NCI-H69 (cell line): Measurements from ENCODE around the gene FXYD2.
"Not testable (repeated sequence)": the region's sequence is repeated elsewhere in the genome, so short reads cannot be mapped to it uniquely, and the experiment has no call there.

Experiments used
- DNase-seq: peaks from one replicate; lab custom pipeline; 2025; lab: John Stamatoyannopoulos, UW

FXYD2 gene

DNA sequence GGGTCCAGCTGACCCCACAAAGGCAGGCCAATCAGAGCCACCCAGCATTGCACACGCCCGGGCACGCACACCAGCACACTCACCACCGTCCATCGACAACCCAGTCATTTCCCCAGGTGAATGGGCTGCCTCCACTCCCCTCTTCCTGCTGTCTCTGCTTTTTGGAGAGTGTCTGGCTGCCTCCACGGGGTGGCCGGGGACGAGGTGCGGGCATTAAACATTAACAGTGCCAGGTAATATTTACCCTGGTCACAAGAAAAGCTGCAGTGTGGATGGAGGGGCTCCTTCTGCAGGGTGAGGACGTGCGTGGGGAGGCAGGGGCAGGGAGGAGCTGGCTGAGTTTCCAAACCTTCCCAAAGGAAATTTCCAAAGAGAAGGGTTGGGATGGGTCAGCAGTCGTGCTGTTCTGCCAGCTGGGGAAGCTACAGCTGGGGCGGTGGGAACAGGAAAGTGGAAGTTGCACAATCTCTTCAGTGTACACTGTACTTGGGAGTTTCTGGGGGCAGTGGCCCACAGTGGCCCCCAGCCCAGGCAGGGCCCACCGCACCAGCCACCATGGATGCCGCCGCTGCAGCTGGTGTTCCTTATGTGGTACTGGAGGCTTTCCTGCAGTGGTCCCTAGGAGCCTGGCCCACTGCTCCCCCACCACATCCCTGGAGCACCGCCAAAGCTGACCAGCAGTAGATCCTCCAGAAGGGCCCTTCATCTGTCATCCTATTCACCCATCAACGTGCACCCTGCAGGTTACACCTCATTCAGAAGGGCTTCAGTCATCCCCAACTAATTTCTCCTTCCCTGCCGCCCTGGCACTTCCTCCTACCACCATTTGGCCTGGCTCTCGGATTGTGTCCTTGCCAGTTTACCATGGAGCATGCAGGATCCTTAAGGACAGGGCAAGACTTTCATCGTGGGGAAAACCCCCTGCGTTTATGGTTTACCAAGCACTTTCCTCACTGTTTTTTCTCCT lies at the start of gene FXYD2:
FXYD2 (minus strand) TSS at position 174 of the 967 bp plus-strand sequence; CDS start at position 108, 66 bp downstream.
- peak; percentile 89 for DNase-seq

DNA sequence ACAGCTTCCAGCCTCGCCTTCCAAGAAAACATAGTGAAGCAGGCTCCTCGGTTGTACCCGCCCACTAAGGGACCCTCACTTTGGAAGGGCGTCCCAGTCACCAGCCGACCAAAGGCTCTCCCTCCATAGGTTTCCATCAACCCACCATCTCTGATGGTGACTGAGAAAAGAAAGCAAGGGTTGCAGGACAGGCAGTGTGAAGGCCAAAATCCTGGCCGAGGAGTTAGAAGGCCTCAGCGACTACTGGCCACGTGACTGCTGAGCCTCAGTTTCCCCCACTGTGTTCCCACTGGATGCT lies 49.2 kb upstream of the FXYD2 start:
- no peak for DNase-seq

DNA sequence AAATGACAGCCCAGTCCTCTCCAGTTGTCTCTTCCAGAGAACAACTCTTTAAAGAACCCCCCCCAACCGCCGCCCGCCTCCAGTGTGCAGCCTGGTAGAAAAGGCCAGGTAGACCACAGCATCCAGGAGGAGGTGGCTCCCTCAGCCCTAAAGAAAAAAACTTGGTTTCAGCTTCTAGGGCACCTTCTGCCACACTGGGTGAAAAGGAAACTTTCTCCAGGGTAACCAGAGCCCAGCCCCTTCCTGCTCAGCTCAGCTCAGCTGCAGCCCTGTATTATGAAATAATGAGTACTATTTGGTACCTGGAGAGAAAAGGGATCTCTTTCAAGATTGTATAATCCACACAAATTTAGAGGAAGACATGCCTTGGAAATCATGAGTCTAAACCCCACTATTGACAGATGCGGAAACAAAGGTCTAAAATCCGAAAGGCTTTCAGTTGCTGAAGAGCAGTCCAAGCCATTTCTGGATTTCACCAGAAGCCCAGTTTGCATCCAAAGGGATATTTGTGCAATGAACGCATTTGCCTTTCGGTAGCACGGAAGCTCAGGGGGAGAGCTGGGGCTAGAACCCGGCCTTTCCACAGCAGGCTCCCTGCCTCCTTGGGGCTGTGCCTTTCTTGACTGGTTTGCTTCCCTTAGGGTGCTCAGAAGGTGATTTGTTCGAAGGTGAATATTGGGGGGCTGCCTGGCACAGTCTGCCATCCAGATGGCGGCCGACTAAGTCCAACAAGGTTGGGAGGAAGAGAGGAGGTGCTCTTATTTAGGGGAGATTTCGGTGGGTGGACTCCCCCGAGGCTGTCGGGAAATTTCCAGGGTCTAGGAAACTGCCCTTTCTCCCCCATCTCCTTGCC lies 48.7 kb upstream of the FXYD2 start:
- peak; percentile 23 for DNase-seq

DNA sequence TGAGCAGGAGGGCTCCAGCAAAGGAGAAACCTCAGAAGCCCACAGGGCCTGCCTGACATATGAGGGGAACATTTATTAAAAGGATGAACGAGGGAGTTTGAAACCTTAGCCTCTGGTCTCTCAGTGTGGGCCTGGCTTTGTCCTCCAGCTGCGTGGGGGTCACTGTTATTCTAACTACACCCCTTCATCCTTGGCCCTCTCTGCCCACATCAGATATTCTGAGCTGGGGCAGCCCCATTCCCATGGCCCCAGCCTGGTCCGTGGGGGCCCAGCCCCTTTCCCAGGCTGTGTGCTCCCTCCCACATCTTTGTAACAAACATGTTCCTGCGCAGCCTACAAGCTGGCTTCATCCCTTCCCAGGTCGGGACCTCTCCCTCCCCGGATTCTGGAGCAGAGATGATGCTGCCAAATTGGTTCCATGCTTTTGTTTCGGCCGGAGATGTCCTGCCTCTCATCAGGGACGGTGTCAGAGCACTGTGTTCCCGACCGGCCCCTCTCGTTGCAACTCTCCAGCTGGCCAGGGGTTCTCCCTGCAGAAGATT lies 47.9 kb upstream of the FXYD2 start:
- DNase-seq, result no peak

DNA sequence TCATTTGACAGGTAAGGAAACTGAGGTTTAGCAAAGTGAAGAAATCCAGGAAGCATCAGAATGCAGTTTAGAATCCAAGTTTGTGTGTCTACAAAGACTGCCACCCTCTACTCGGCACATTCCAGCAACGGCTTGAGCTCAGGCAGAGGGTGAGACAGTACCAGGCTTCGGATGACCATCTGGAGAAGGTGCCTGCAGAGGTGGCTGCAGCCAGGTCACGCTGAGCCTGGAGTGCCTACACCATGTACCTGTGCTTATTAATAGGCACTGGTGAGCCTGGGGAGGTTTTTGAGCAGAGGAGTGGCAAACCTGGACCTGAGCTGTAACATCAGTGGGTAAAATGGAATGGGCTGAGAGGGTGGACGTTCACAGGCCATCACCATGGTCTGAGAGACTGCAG lies 47.2 kb upstream of the FXYD2 start:
- DNase-seq, result no peak

DNA sequence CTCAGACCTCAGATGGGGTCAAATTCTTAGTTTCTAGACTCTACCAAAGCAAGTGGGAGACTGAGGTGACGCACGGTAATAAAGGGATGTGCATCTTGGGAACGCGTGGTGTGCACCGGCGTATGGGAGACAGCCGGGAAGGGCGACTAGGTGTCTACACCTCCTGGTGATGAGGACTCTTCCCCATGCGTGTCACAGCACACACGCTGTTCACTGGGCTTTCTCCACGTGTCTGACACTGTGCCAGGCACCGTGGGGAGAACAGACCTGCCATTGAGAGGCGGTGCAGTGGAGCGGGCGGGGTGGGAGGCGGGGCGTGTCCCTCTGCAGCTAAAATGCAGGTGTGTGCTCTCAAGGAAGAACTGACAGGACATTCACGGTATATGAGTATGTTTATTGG lies 46.6 kb upstream of the FXYD2 start:
- peak; percentile 69 for DNase-seq

DNA sequence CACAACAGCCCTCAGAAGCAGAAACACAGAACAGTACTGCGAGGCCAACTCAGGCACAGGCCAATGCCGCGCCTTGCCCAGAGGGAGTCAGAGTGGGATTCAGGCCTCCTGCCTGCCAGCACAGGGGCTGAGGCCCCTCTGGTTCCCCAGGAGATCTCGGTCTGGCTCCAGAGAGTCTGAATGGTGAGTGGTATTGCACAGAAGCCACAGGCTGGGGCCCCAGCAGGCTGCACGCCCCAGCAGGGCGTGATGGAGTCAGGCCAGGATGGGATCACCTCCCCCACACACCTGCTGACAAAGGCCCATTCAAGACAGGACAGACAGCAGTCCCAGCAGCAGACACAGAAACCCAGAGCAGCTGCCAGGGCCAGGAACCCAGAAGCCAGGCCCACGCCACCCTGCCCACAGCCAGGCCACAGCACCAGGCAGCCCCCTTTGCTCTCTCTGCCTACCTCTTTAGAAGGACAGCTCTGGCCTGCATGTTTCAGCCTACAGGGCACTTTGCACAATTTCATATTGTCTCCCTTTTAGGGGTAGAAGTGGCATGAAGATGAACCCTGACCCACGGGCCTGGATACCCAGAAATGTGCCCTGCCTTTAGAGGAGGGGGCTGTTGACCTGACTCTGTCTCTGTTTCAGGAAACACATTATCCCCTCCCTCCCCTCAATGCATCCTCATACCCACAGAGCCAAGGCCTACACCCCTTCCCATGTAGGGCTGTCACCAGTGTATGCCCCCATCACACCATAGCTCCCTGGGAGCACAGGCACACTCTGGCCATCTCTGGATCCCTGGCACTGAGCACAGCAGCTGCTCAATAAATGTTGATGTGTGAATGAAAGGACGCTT lies 45.8 kb upstream of the FXYD2 start:
- DNase-seq, result peak; percentile 92

DNA sequence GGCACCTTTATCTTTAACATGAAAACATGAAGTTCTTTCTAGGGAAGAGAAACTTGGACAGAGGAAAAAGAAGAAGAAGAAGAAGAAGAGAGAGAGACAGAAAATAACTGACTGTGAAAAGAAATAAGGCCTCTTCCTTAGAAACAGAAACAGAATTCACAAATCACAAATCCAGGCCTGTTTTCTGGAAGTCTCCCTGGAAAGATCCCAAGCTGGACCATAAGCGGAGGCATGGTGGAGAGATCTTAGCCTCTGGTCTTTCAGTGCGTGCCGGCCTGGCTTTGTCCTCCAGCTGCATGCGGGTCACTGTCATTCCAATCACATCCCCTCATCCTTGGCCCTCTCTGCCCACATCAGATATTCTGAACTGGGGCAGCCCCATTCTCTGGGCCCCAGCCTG lies 45.1 kb upstream of the FXYD2 start:
- no peak for DNase-seq

DNA sequence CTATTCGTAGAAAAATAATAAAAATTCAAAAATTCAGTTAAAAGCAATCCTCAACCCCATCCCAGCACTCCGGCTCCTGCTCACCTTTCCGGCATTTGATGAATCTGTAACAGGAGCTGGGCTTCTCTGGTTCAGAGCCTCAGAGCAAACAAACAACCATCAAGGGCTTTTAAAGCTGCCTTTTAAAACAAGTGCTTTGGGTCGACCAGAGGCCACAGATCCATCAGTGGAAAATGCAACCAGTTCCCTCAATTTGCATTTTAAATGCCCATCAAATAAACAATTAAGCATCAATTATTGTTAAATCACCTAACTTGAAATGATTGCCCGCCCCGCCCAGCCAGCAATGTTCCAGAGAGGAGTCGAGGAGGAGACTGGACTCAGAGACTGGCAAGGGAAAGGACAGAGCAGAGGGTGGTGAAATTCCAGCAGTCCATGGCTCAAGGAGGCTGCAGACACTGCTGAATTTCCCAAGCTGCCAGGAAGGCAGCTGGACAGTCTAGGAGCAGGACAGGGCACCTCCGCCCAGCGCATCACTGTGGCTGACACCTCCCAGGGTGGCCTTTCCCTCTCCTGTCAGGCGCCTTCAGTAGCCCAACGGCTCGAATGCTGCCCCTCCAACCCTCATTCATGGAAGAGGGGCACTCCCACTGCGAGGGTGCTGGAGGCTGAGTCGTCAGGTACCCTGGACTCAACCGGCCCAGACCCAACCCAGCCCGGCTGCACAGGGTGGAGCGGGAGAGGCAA lies 44.4 kb upstream of the FXYD2 start:
- DNase-seq, result peak; percentile 92

DNA sequence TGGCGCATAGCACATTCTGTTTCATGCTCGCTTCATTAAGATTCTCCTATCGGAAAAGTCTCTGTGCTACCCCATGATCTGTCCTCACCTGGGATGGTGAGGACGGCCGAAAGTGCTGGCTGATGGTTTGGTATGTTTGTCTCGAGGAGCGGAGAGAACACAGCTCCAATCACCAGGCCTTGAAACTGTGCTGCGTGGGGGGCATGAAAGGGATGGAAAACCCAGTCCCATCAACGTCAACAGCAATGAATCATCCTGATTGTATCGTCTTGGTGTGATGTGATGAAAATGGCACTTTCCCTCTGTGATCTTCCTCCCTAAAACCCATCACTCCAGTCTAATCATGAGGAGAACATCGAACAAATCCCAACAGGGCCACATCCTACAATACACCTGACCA lies 43.5 kb upstream of the FXYD2 start:
- no peak for DNase-seq

DNA sequence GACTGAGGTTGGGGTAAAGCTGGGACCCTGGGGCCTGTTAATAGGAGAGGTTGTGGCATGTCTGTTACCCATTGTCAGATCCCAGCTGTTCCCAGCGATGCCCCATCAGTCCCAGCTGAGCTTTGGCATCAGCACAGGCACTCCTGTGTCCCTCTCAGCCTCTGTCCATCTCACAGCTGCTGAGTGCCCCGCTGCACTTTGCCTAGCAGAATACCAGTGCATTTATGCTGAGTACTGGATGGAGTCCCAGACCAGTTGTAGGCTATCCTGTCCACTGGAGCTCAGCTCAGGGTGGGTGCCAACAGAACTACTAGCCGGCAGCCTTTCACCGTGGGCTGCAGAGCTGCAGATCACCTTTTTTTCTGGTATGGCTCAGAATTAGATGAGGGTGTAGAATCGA lies 42.0 kb upstream of the FXYD2 start:
- DNase-seq, result peak; percentile 24

DNA sequence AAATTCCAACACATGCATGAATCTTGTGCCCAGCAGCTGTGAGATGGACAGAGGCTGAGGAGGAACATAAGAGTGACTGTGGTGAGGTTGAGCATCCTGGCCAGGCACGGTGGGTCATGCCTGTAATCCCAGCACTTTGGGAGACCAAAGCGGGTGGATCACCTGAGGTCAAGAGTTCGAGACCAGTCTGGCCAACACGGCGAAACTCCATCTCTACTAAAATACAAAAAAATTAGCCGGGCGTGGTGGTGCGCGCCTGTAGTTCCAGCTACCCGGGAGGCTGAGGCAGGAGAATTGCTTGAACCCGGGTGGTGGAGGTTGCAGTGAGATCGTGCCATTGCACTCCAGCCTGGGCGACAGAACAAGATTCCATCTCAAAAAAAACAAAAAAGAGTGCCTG lies 41.0 kb upstream of the FXYD2 start:
- not testable (repeated sequence) for DNase-seq

DNA sequence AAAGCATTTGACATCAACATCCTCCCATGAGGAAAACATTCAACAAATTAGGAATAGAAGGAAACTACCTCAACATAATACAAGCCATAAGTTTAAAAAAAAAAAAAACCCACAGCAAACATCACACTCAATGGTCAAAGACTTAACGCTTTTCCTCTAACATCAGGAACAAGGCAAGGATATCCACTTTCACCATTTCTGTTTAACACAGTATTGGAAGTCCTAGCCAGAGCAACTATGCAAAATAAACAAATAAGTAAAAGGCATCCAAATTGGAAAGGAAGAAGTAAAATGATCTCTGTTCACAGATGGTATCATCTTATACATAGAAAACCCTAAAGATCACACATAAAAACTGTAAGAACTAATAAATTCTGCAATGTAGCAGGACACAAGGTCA lies 38.8 kb upstream of the FXYD2 start:
- DNase-seq, result no peak

DNA sequence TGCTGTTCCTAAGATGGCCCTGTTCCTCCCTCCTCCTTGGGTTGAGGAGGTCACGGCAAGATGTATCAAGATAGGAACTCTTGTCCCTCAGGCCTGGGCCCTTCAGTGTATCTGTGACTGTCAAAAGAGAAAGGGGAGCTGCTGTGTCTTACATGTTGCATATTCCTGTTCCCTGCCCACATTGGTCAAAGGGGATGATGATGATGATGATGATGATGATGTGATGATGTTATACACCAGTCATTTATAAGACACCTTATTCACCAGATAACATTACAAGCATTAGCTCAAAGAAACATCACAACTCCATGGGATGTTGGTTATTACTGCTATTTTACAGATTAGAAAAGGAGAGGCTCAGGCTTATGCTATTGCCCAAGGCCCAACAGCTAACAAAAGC lies 38.2 kb upstream of the FXYD2 start:
- DNase-seq, result no peak

DNA sequence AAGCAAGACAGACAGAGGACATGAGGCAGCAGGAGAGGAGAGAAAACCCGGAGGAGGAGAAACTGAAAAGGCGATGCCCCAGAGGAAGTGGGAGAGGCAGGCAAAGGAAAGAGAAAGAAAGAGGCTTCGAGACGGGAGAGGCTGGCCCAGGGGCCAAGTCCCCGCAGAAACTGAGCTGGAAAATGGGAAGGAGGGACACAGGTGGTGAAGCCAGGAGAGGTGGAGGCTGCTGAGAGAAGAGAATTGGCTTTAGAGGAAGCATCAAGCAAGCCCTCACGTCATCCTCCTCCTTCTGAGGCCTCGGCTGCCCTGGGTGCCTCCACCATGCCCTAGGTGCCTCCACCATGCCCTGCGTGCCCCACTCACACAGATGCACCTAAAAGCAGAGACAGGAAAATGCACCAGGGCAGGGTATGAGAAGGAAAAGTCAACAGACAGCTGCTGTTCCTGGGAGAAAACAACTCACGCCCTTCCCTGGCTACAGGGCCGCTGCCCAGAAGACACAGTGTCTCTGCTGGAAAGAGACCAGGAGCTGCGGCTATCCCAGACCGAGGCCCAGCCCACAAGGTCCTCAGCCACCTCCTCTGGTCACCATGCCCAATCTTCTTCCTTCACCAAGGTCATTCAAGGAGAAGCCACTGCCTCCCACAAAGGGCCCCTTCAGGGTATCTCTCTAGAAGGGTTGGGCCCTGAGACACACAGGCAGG lies 37.6 kb upstream of the FXYD2 start:
- DNase-seq, result peak; percentile 28

DNA sequence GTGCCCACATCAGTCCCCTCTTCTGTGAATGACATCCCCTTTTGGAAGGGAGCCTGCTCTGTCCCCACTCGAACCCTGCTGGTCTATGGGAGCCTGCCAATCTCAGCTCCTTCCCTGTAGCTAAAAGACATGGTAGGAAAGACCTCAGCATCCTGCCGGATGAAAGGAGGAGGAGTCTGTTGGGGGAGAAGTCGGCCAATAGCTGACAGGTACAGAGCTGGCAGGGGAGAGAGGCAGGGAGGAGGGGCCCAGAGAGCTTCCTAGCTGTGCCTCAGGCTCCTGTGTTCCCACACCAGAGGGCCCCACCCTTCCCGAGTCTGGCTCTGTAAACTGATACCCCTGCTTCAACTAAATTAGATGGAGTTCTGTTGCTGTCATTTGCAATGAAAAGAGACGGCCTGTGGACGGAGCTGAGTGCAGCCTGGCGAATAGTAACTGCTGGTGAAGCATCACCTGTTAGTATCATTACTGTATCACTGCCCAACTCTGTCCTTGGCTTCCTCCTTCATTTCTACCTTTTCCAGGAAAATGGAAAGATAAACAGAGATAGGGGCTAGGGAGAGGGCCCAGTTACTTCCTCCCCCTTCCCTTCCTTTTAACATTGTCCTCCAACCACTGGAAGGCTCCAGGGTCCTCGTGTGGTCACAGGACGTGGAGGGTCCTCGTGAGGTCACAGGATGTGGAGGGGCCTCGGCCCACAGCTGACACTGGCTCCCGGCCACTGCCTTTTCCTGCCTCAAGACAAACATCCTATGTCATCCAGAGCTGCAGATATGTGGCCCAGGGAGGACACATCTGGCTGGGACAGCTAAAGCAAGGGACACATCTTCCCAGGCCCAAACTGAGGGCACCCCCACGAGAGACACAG lies 36.8 kb upstream of the FXYD2 start:
- peak; percentile 98 for DNase-seq

DNA sequence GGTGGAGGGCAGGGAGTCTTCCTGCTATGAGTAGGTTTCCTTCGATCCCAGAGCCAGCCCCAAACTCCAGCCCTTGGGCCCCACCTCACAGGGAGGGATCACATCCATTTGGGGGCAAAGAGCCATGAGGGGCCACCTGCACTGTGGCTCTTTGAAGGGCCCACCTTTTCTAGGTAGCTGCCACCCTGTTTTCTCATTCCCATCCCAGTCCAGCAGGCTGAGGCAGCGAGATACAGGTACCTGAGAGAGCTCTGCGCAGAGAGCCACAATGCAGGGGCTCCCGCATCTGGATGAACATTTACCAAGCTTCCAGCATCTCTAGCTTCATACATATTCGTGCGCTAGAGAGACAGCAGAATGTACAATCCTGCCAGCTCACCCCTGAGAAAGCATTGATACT lies 35.6 kb upstream of the FXYD2 start:
- DNase-seq, result no peak

DNA sequence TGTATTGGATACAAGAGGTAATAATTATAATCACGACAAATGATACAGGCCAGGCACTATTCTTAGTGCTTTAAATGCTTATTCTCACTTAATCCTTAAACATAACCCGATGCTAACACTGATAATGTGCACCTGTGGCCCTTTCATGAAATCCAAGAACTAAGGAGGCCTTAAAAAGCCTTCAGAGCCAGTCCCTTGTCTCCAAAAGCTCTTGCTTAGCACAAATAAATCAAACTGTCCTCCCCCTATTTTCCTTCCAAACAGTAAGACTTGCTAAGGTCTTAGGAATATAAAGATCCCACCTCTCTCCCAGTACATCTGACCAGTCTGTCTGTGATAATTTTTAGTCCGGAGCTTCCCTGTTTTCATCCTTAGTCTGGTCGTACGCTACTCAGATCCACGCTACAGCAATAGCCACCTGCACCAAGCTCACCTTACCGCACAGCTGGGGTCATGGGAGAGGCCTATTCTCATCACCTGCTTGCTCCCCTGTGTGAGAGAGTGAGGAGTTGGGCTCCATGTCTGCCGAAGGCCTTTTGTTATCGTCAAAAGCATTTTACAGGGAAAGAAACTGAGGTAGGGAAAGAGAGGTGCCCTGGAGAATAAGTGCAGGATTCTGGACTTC lies 35.1 kb upstream of the FXYD2 start:
- peak; percentile 20 for DNase-seq

DNA sequence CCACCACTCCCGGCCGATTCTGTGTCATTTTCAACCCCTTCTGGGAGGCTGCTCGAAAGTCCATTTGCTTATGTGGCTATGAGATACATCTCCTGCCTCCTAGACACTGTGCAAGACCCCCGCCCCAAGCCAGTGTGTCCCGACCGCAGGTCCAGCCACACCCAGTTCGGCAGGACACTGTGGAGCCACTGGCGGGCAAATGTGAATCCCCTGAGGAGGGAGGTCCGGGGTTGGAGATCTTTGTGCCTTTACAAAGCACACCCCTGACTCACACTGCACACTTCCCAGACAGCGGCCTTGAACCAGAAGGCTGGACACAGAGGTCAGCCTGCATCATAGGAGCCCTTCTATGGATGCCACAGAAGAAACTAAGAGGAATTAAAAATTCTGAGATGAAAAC lies 34.5 kb upstream of the FXYD2 start:
- no peak for DNase-seq
